H54 (cell line): ENCODE data around the gene OSBPL6.
"Not testable (repeated sequence)": the region's sequence is repeated elsewhere in the genome, so short reads cannot be mapped to it uniquely, and the experiment has no call there.

Experiments used
- DNase-seq: peaks from one replicate; pipeline ENCODE4 v3.0.0; 2011; ENCODE audit warnings: low spot score, mixed read lengths; ENCODE audit not compliant: insufficient read length
- FAIRE-seq: peaks from 3 replicates; lab custom pipeline; 2011; peaks lifted over from hg19 to GRCh38; lab: Jason Lieb, UNC
- POLR2A ChIP-seq: IDR thresholded peaks from 2 replicates; pipeline ENCODE4 v1.6.1; 2011; ENCODE audit warnings: low read depth, mild to moderate bottlenecking, low read length

Gene OSBPL6

DNA sequence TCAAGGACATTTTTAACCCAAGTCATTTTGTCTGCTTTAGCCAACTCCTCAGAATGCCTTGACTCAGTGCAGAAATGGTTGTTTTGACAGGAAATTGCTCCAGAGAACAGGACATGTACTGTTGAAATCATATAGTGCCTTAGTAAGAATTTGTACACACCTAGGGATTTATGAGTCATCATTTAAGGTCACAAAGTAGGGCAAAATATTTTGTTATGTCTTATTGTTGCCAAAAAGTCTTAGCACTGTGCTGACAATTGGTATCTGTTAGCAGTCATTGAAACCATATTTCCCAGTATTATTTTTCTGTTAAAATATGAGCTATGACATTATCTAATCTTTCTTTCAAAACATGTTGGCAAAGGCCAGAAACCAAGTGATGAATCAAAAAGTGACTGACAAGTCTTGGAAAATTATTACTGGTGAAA lies 104.5 kb downstream of the OSBPL6 start:
- DNase-seq = no peak
- peak; percentile 87 for FAIRE-seq
- no peak for TF ChIP-seq POLR2A

DNA sequence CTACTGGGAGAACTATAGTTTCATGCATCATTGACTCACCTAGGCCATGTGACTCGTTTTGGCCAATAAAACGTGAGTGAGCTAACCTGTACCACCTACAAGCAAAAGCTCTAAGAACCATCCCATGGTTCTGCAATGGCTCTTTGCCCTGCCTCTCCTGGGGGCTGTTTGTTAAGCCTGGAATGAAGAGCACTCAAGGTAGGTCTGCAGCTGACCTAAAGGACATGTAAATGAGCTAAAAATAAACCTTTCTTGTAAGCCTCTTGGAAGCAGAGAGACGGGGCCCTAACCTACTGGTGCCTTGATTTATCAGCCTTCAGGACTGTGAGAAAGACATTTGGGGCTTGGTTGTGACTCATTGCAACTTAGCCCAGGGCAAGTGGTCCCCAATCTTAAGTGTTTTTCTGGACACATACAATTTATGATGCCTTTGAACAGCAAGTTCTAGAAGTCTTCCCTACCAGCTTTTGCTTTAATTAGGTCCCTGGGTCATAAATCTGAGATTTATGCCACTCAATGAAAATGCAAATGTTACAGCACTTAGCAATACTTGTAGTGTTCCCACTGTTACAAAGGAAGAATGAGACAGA lies 107.4 kb downstream of the OSBPL6 start:
- peak; percentile 65 for FAIRE-seq
- TF ChIP-seq POLR2A = no peak
- no peak for DNase-seq

DNA sequence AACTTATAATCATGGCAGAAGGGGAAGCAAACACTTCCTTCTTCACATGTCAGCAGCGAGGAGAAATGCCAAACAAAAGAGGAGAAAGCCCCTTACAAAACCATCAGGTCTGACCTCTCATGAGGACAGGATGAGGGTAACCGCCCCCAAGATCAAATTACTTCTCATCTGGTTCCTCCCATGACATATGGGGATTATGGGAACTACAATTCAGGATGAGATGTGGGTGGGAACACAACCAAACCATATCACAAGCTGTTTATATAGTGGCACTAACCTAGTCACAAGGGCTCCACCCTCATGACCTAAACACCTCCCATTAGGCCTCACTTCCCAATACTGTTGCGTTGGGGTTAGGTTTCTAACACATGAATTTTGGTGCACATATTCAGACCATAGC lies 110.0 kb downstream of the OSBPL6 start:
- no peak for DNase-seq
- FAIRE-seq = no peak
- TF ChIP-seq POLR2A = no peak

DNA sequence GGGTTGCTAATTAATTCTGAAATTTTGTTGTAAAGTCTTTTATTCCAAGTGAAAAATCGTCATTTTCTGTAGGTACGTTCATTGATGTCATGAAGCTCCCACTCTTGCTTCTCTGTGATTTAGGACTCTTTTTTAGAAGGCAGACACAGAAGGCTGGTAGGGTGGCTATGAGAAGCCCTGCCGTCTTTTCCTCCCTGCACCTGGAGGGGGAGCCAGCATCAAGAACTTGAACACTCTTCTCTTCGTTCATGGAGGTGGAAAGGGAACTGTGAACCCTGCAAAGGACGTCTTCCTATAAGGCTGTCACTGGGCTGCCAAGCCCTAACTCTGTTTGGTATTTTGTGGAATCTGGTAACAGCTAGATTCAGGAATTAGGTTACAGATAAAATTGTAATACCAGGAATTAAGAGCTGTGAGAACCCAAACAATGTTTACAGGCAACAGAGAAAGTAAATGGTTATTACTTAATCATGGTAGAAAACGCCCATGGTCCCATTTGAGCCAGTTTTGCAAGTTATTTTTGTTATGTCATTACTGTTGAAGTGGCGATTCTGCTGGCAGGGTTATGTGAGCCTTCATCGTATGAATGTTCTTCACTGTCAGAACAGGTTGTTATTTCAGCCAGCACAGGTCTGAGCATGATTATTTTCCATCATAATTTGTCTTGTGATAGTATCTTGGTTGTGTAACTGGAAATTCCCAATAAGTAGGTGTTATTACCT lies 112.2 kb downstream of the OSBPL6 start:
- no peak for TF ChIP-seq POLR2A
- no peak for DNase-seq
- peak; percentile 15 for FAIRE-seq

DNA sequence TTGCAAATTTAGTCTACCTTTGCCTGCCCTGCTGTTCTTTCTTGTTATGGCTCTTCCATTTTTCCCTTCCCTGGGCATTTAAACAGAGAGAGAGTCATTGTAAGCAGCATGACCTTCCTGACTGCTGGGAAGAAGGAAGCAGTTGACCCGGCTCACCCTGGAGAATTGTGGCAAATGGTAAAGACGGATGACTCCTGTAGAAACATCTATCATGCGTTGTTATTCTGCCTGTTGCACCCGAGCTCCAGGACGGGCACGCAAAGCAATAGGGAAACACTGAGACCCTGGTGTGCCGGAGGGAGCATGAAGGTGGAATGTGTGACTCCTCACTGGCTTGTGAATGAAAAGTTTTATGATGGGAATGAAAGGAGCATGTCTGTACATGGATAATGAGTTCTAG lies 113.3 kb downstream of the OSBPL6 start:
- FAIRE-seq = no peak
- no peak for DNase-seq
- TF ChIP-seq POLR2A = no peak

DNA sequence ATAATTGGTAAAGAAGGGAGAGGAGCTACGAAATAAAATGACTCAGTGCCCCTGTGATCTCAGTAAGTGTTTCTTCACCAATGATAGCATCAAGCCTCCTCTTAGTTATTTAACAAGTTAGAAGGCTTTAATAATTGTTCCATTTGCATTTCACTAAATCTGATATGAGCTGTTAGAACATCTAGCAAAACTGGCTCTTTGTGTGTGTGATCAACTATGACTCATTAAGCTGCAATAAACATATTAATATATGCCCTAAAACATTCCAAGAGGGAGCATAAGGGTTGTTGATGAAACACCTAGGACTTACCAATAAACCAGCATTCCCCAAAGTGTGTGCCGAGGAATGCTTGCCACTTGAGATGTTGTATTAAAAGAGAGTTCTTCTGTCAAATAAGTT lies 115.2 kb downstream of the OSBPL6 start:
- DNase-seq = no peak
- no peak for FAIRE-seq
- no peak for TF ChIP-seq POLR2A

DNA sequence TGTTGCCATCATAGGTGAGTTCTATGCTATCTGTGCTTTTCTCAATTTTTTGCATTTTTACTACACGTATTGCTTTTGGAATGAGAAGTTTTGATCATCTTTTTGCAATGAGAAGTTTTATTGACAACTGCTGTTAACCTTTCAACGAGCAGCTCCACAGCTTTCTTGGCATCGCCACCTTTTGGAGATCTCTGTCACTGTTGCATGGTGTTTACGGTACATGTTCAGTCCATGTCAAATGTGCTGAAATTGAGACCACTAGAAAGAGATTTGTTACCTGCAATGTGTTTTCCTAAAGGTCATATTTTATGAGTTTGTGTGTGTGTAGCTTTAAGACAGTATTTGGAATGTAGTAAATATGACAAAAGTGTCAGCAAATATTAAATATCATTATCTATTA lies 120.8 kb downstream of the OSBPL6 start:
- FAIRE-seq = no peak
- DNase-seq = no peak
- TF ChIP-seq POLR2A = no peak

DNA sequence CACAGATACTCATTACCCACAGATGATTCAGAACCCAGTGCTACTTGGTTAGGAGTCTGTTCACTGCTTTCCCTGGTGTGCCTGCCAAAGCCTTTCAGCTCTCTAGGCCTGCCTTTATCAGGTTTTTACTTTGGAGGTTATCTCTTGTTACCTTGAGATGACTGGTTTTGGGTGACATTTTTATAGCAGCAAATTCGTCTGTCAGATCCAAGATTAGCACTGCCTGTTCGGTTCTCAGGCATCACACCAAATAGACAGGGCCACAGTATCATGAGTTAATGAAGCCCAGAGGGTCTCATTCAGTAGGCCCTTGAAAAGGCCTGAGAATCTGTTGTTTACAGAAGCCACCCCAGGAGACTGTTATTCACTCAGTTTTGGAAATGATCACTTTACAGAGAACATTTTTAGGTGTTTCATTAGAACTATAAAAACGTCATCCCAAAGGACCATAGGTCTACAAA lies 121.2 kb downstream of the OSBPL6 start:
- no peak for TF ChIP-seq POLR2A
- FAIRE-seq = no peak
- no peak for DNase-seq

DNA sequence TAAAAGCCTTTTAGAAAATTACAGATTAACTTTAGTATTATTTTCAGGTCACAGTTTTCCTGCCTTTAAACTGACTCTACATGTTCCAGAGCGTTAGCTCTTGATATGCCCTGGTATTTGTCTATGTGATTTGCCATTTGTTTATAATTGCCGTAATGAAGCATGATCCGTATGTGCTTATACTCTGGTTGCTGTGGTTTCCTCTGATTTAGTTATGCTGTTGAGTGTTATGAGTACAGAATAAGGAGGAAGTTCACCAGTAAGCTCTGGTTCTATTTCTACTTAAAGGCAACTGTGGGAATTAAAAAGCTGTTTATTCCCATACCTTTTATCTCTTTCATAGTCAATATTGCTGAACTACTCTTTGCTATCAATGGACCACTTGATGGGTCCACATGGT lies 123.5 kb downstream of the OSBPL6 start:
- FAIRE-seq (no peak), DNase-seq (no peak)
- TF ChIP-seq POLR2A = no peak

DNA sequence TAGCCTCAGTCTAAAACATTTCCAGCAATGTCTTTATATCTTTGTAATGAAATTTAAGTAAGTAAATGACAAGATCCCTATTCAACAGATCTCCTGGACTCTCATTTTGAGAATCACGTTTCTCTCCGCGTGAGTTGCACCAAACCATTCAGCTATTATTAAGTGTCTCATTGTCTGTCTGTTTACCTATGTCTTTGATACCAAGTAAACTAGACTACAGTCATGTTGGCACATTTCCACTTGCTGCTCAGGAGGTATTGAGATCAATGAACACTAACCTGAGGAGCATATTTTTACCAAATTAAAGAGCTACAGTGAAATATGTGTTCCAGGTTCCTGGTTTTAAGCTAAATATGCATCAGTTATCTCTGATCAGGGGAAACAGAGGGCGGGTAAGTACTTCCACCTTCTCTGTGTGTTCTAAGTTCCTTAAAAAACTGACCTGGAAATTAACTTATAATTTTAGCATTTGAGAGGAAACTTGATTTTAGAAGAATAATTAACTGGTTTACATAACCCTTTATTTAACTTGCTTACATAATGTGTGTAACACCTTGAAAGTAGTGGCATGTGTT lies 125.8 kb downstream of the OSBPL6 start:
- TF ChIP-seq POLR2A = no peak
- FAIRE-seq (no peak), DNase-seq (no peak)

DNA sequence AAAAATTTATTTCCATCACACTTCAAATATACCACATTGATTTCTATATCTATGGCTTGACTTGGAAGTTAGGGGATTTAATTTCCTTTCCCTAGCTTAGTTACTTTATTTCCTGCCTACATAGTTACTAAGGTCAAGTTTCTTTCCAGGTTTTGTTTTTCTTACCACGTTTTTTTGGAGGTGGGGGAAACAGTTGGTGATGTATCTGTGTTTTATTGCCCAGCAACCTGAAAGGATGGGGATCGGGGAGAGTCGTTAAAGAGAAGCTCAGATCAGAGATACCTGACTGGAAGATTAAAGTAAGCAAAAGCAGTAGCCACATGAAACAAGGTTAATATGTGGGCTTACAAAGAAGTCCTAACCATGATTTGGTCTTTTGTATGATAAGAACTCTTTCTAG lies 127.8 kb downstream of the OSBPL6 start:
- DNase-seq (no peak), FAIRE-seq (no peak)
- TF ChIP-seq POLR2A = no peak

DNA sequence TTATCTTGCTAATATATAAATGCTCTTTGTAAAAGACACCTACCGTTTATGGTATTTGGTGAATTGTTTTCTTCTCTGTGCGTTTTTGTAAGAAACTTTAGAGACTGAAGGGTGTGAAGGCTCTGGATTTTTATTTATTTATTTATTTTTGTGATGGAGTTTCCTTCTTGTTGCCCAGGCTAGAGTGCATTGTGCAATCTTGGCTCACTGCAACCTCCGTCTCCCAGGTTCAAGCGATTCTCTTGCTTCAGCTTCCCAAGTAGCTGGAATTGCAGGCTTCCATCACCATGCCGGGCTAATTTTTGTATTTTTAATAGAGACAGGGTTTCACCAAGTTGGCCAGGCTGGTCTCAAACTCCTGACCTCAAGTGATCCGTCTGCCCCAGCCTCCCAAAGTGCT lies 129.0 kb downstream of the OSBPL6 start:
- not testable (repeated sequence) for FAIRE-seq, DNase-seq

DNA sequence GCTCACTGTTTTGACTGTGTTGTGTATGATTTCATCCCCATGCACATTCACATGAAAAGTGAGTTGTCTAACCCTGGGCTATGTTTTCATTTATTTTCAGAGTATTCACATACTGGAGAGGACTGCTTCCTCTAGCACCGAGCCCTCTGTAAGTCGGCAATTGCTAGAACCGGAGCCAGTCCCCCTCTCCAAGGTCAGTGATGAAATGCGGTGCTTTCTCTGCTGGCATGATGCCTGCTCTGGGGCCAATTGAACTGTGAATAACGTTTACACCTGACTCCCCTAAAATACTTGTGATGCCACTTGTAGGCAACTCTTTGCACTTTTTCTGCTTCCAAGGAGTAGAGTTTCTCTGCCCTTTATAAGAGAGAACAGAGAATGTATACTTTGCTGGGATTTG lies 129.8 kb downstream of the OSBPL6 start:
- no peak for DNase-seq
- no peak for TF ChIP-seq POLR2A
- FAIRE-seq = no peak

DNA sequence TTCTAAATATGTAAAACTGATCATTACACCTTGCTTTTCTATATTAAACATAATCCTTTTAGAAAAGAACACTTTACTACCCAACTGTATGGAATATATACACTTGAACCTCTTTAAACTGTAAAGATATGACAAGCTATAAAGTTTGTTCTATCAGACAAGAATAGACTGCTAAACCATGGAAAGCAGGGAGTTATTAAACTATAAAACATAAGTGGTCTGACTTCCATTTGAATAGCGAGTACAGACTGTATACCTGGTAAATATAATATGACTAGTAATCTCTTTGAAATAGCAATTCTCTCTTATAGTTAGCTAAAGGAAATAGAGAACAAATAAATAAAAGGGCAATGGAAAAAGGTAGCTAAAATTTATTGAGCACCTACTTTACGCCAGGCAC lies 131.0 kb downstream of the OSBPL6 start:
- FAIRE-seq (no peak), DNase-seq (no peak)
- no peak for TF ChIP-seq POLR2A

DNA sequence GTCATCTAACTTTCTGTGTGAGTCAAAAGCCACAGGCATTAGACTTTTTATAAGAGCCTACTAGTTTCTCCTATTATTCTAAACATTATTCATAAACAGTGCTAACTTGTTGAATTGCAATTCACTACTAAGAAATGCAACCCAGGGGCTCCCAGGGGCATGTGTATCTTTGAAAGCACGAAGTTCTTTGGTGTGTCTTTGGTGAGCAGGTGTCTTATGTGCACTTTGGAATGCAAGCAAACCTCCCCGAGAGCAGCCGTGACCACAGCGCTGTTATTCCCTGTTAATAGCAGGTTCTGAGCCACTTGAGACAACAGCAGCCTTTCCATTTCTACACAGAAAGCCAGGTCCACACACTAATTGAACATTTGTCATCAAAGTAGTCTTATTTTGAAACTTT lies 133.2 kb downstream of the OSBPL6 start:
- FAIRE-seq = no peak
- no peak for TF ChIP-seq POLR2A
- no peak for DNase-seq
